Fibroblast of lung (primary cell): ENCODE results near the gene MYNN. TPM values are rescaled to one million over a fixed set of nuclear protein-coding genes. Genes with fewer than 3 reads are reported as not detected.
"Not testable (repeated sequence)": the region's sequence is repeated elsewhere in the genome, so short reads cannot be mapped to it uniquely, and the experiment has no call there.

ENCODE experiments used
- DNase-seq, 2 donors: peaks; one replicate each; pipeline versions ENCODE4 v3.0.0 to v3.0.0-alpha.2; 2010; ENCODE audit warnings: low read depth in 2 of 2
- H2AFZ ChIP-seq: 2 replicates; pipeline ENCODE4 v1.5.1; 2012; ENCODE audit warnings: low read length, control low read depth, inconsistent platforms
- H3K27ac ChIP-seq: 2 replicates; pipeline ENCODE4 v1.5.1; 2011; ENCODE audit warnings: low read length, control low read depth; ENCODE audit not compliant: insufficient read depth
- H3K27me3 ChIP-seq: 2 replicates; pipeline ENCODE4 v1.5.1; 2011; ENCODE audit warnings: mild to moderate bottlenecking, low read length; ENCODE audit not compliant: control insufficient read depth, insufficient read depth
- H3K36me3 ChIP-seq: 2 replicates; pipeline ENCODE4 v1.5.1; 2011; ENCODE audit warnings: low read length; ENCODE audit not compliant: control insufficient read depth, insufficient read depth
- H3K4me1 ChIP-seq: 2 replicates; pipeline ENCODE4 v1.5.1; 2011; ENCODE audit warnings: low read length; ENCODE audit not compliant: control insufficient read depth, insufficient read depth; ENCODE audit errors: extremely low read depth
- H3K4me2 ChIP-seq: 2 replicates; pipeline ENCODE4 v1.5.1; 2011; ENCODE audit warnings: low read length, control low read depth; ENCODE audit not compliant: insufficient read depth; ENCODE audit errors: extremely low read depth
- H3K4me3 ChIP-seq, 4 experiments: fragments of 200-600 bp in 1 of 4; sonication (generic) in 1 of 4; replicated peaks in 1 of 4; 2 replicates each; pipeline ENCODE4 v1.5.1; 2011 to 2016; ENCODE audit warnings: low read length in 4 of 4, low read depth in 3 of 4, mild to moderate bottlenecking in 3 of 4, control low read depth in 2 of 4, inconsistent platforms in 1 of 4, mixed read lengths in 1 of 4; ENCODE audit not compliant: insufficient read depth in 1 of 4; ENCODE audit errors: control extremely low read depth in 1 of 4
- H3K79me2 ChIP-seq: 2 replicates; pipeline ENCODE4 v1.5.1; 2012; ENCODE audit warnings: mild to moderate bottlenecking, low read length, inconsistent platforms; ENCODE audit not compliant: control insufficient read depth, insufficient read depth
- H3K9ac ChIP-seq: 2 replicates; pipeline ENCODE4 v1.5.1; 2011; ENCODE audit warnings: mild to moderate bottlenecking, low read length, control low read depth; ENCODE audit not compliant: insufficient read depth
- H3K9me3 ChIP-seq: 2 replicates; pipeline ENCODE4 v1.5.1; 2012; ENCODE audit warnings: low read depth, low read length; ENCODE audit not compliant: control insufficient read depth, insufficient read depth
- H4K20me1 ChIP-seq: 2 replicates; pipeline ENCODE4 v1.5.1; 2011; ENCODE audit warnings: low read length; ENCODE audit not compliant: control insufficient read depth, insufficient read depth; ENCODE audit errors: extremely low read depth
- EZH2 ChIP-seq: IDR thresholded peaks from 2 replicates; pipeline ENCODE4 v1.5.1; 2012; ENCODE audit warnings: low read length, control low read depth, mild to moderate bottlenecking; ENCODE audit errors: missing control alignments
- polyA minus RNA-seq: library from RNA; depleted of rRNA, polyadenylated mRNA; stranded (reverse); fragments of >200 nt; gene quantifications from 2 replicates; pipeline ENCODE4 v1.2.3, GENCODE V29; 2011; ENCODE audit warnings: low replicate concordance
- polyA plus RNA-seq, 2 donors: library from polyadenylated mRNA; depleted of rRNA in 1 of 2; stranded (reverse) in 1 of 2; unstranded in 1 of 2; fragments of >200 nt; gene quantifications; 2 replicates each; pipeline ENCODE4 v1.2.1, GENCODE V29; 2011 to 2012; ENCODE audit warnings: missing spikeins in 1 of 2
- total RNA-seq: library from RNA; depleted of rRNA; stranded (reverse); fragments of >200 nt; gene quantifications from 2 replicates; pipeline ENCODE4 v1.2.1, GENCODE V29; 2014
- TF ChIP-seq, protein P1 (sequence below), 2 donors: IDR thresholded peaks in 1 of 2; conservative IDR thresholded peaks in 1 of 2; 1 replicate in 1 of 2; 2 replicates in 1 of 2; pipeline ENCODE4 v1.5.1; 2011 to 2012; ENCODE audit warnings: low read length in 2 of 2, control low read depth in 1 of 2, inconsistent platforms in 1 of 2, low read depth in 1 of 2, mild to moderate bottlenecking in 1 of 2

Gene MYNN
- total RNA-seq: 32.7 and 33.6 TPM in 2 replicates
- 15.3 and 20.0 TPM in 2 replicates for polyA plus RNA-seq
- 9.7 and 10.9 TPM in 2 replicates for polyA plus RNA-seq (2012)
- 1.5 TPM in 1 of 2 replicates, not detected in the other for polyA minus RNA-seq

DNA sequence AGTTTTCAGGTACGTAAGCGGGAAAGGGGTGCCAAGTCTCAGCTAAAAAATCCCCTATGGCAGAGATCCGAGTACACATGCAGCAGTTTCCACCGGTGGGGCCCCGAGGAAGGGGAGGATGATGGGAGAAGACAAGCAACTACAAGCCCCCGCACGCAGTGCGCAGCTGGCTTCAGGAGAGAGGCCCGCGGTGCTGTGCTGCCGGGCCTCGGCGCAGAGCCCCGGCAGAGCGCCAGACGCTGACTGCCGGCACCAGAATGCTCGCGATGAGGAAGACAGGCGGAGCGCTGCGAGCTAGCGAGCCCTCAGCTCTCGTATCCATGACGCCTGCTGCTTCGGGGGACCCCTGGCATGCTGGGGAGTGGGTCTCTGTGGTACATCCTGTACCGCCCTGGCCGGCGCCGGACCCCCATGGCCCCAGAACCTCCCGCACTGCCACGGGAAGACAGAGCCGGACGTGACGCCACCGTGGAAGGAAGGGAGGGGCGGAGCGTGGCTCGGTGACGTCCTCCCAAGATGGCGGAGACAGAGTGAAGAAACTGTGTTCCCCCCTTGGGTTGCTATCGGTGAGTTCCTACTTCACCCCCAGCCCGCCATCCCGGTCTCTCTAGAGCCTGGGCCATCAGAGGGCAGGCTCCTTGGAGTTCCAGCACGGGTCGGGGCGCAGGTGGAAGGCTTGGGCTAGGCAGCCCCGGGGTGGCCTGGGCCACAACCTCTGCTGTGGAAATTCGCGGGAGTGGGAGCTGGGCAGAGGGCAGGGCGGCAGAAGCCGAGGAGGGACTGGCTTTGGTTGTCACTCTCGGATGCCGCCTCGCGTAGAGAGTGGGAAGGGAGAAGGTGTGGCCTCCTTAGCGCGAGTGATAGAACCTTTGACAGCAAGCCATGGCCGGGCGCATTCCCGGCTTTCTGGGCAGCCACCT, at the start of gene MYNN:
MYNN (plus strand) TSS at position 500 of the 920 bp plus-strand sequence. CDS start 900 bp downstream, outside the sequence.
- Histone ChIP-seq H3K4me3 (peak within 1 kb of the TSS; percentile 86 to 97 (median 91)), H3K27ac (peak within 1 kb of the TSS; percentile 99), H3K4me1 (peaks cover 5% of the 10 kb centered on the region), H2AFZ (peak within 1 kb of the TSS; percentile 75), H3K79me2 (peaks cover 27% of the 10 kb centered on the region), H3K36me3 (no peaks in the 10 kb centered on the region), H3K27me3 (no peaks in the 10 kb centered on the region), H4K20me1 (no peaks in the 10 kb centered on the region), H3K4me2 (peak within 1 kb of the TSS; percentile 86), H3K9ac (peak within 1 kb of the TSS; percentile 97), H3K9me3 (no peaks in the 10 kb centered on the region)
- TF ChIP-seq EZH2: no peak
- TF ChIP-seq, protein P1, sequence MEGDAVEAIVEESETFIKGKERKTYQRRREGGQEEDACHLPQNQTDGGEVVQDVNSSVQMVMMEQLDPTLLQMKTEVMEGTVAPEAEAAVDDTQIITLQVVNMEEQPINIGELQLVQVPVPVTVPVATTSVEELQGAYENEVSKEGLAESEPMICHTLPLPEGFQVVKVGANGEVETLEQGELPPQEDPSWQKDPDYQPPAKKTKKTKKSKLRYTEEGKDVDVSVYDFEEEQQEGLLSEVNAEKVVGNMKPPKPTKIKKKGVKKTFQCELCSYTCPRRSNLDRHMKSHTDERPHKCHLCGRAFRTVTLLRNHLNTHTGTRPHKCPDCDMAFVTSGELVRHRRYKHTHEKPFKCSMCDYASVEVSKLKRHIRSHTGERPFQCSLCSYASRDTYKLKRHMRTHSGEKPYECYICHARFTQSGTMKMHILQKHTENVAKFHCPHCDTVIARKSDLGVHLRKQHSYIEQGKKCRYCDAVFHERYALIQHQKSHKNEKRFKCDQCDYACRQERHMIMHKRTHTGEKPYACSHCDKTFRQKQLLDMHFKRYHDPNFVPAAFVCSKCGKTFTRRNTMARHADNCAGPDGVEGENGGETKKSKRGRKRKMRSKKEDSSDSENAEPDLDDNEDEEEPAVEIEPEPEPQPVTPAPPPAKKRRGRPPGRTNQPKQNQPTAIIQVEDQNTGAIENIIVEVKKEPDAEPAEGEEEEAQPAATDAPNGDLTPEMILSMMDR (conservative IDR thresholded peaks at IDR 0.05 in 1 of 2, IDR thresholded peaks at IDR 0.05 in 1 of 2; ENCODE audit: low read depth in 1 of 2, low read length in 2 of 2): no peak
- DNase-seq: peak; percentile 84 to 88

DNA sequence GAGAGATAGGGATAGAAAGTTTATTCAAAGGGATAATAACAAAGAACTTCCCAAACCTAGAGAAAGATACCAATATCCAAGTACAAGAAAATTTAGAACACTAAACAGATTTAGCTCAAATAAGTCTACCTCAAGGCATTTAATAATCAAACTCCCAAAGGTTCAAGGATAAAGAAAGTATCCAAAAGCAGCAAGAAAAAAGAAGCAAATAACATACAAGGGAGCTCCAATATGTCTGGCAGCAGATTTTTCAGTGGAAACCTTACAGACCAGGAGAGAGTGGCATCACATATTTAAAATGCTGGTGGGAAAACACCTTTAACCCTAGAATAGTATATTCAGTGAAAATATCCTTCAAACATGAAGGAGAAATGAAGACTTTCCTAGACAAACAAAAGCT, 41.3 kb upstream of the MYNN start:
- not testable (repeated sequence) for H3K4me3 ChIP-seq, H2AFZ ChIP-seq, H3K36me3 ChIP-seq, DNase-seq, H3K4me1 ChIP-seq, H3K27ac ChIP-seq, H3K4me2 ChIP-seq, H3K79me2 ChIP-seq, H4K20me1 ChIP-seq, H3K27me3 ChIP-seq, H3K9me3 ChIP-seq, H3K9ac ChIP-seq

DNA sequence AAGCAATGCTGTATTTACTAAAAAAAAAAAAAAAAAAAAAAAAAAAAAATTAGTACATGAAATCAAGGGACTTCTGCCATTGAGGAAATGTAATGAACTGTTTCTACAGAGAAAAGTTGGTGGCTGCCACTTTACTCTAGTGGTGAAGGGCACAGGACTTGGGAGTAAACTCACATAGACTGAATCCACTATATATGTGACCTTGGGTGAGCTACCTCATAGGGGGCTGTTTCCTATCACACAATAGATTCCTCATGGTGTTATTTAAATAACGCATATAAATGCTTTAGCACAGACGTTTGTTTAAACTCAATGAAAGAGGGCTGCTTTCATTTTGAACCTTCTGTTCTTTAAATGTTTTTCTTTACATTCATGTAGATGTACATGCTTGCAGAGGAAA, 34.1 kb upstream of the MYNN start:
- no peaks in the 10 kb centered on the region for H3K36me3 ChIP-seq
- no peaks in the 10 kb centered on the region for H3K79me2 ChIP-seq
- no peak overlapping the region for H3K27ac ChIP-seq
- H3K4me1 ChIP-seq: no peaks in the 10 kb centered on the region
- H3K4me2 ChIP-seq: no peak overlapping the region
- H3K4me3 ChIP-seq: no peak overlapping the region
- no peak for DNase-seq
- H3K27me3 ChIP-seq: no peaks in the 10 kb centered on the region
- no peak overlapping the region for H3K9ac ChIP-seq
- no peak overlapping the region for H2AFZ ChIP-seq
- H3K9me3 ChIP-seq: no peaks in the 10 kb centered on the region
- TF ChIP-seq, protein P1 (conservative IDR thresholded peaks at IDR 0.05 in 1 of 2, IDR thresholded peaks at IDR 0.05 in 1 of 2; ENCODE audit: low read depth in 1 of 2, low read length in 2 of 2): no peak
- no peak for TF ChIP-seq EZH2
- H4K20me1 ChIP-seq: no peaks in the 10 kb centered on the region
